IMR-90 (cell line): ENCODE data around the gene PIK3R3.
A peak's percentile ranks its signal among the peaks of the same experiment; 100 is the strongest.

Experiments
- BHLHE40 ChIP-seq: fragments of 150-350 bp; IDR thresholded peaks from 2 replicates; pipeline ENCODE4 v1.6.1; 2016; ENCODE audit warnings: mild to moderate bottlenecking, low read depth, low read length
- CHD1 ChIP-seq: IDR thresholded peaks from 2 replicates; pipeline ENCODE4 v1.6.1; 2012; ENCODE audit warnings: low read depth, low read length, improper control_type of control experiment
- MAFK ChIP-seq: IDR thresholded peaks from 2 replicates; pipeline ENCODE4 v1.6.1; 2012; ENCODE audit warnings: low read depth, low read length, improper control_type of control experiment
- MAZ ChIP-seq: IDR thresholded peaks from 2 replicates; pipeline ENCODE4 v1.6.1; 2012; ENCODE audit warnings: low read depth, mild to moderate bottlenecking, low read length, improper control_type of control experiment, moderate library complexity, borderline replicate concordance
- MXI1 ChIP-seq: IDR thresholded peaks from 2 replicates; pipeline ENCODE4 v1.6.1; 2012; ENCODE audit warnings: low read depth, mild to moderate bottlenecking, low read length, moderate library complexity, borderline replicate concordance
- NFE2L2 ChIP-seq: fragments of 150-350 bp; IDR thresholded peaks from 2 replicates; pipeline ENCODE4 v1.6.1; 2016; ENCODE audit warnings: low read depth, mild to moderate bottlenecking, low read length
- POLR2A ChIP-seq: IDR thresholded peaks from 2 replicates; pipeline ENCODE4 v1.6.1; 2012; ENCODE audit warnings: mild to moderate bottlenecking, low read depth, low read length
- RAD21 ChIP-seq: IDR thresholded peaks from 2 replicates; pipeline ENCODE4 v1.6.1; 2012; ENCODE audit warnings: low read length, improper control_type of control experiment
- RFX5 ChIP-seq: IDR thresholded peaks from 2 replicates; pipeline ENCODE4 v1.8.0; 2012; ENCODE audit warnings: low read depth, mild to moderate bottlenecking, low read length, moderate library complexity
- SMC3 ChIP-seq: fragments of 150-350 bp; IDR thresholded peaks from 2 replicates; pipeline ENCODE4 v1.6.1; 2016; ENCODE audit warnings: low read depth, mild to moderate bottlenecking, antibody characterized with exemption, low read length, moderate library complexity
- TF ChIP-seq, protein P1 (sequence below): conservative IDR thresholded peaks from 2 replicates; pipeline ENCODE4 v1.5.1; 2012; ENCODE audit warnings: mild to moderate bottlenecking, low read depth, low read length, improper control_type of control experiment
- TF ChIP-seq, protein P2 (sequence below): fragments of 150-350 bp; IDR thresholded peaks from 2 replicates; pipeline ENCODE4 v1.6.1; 2017; ENCODE audit warnings: mild to moderate bottlenecking, antibody characterized with exemption, low read length, low read depth

DNA sequence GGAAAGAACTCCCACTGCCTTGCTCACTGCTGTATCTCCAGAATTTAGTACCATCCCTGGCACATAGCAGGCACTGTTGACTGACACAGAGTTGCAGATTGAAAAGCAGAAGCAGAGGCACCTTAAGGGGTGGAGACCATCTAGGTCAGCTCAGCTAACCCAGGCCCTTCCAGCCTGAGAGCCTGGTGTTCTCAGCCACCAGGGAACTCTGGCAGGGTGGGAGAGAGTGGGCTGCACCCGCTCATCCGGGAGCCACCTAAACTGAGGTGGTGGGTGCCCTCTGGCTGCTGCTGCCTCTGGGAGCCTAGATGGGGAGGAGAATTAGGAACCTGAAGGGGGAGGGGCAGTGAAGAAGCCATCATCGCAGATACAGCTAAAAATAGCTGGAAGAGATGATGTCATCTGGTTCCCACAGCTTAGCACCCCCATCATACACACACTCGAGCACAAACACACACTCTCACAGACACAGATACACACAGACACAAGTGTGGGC is 41.0 kb upstream of the PIK3R3 start:
- TF ChIP-seq MAFK (no peak), MAZ (no peak), MXI1 (no peak), RAD21 (peak; percentile 2; the same call in 1 of the 2 replicates), POLR2A (no peak), CHD1 (no peak), RFX5 (no peak), SMC3 (no peak), BHLHE40 (no peak), NFE2L2 (no peak)
- TF ChIP-seq, protein P1, sequence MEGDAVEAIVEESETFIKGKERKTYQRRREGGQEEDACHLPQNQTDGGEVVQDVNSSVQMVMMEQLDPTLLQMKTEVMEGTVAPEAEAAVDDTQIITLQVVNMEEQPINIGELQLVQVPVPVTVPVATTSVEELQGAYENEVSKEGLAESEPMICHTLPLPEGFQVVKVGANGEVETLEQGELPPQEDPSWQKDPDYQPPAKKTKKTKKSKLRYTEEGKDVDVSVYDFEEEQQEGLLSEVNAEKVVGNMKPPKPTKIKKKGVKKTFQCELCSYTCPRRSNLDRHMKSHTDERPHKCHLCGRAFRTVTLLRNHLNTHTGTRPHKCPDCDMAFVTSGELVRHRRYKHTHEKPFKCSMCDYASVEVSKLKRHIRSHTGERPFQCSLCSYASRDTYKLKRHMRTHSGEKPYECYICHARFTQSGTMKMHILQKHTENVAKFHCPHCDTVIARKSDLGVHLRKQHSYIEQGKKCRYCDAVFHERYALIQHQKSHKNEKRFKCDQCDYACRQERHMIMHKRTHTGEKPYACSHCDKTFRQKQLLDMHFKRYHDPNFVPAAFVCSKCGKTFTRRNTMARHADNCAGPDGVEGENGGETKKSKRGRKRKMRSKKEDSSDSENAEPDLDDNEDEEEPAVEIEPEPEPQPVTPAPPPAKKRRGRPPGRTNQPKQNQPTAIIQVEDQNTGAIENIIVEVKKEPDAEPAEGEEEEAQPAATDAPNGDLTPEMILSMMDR, result no peak
- TF ChIP-seq, protein P2, sequence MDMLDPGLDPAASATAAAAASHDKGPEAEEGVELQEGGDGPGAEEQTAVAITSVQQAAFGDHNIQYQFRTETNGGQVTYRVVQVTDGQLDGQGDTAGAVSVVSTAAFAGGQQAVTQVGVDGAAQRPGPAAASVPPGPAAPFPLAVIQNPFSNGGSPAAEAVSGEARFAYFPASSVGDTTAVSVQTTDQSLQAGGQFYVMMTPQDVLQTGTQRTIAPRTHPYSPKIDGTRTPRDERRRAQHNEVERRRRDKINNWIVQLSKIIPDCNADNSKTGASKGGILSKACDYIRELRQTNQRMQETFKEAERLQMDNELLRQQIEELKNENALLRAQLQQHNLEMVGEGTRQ, result no peak
